HG02938 (cell line): Measurements from ENCODE around the gene DUSP3.

Experiments used
- ATAC-seq: cut with Tn5 transposase; IDR thresholded peaks from one replicate; pipeline ENCODE4 v1.9.1; 2021; ENCODE audit warnings: mild to moderate bottlenecking, moderate library complexity; ENCODE audit not compliant: unreplicated experiment

Gene DUSP3

GRCh38 chr17:43778337-43779144 is at the start of gene DUSP3:
TSS of gene DUSP3 (minus strand) at chr17:43778977. CDS start at chr17:43778924, 53 bp downstream.
- peak; percentile 64 for ATAC-seq

- ATAC-seq = no peak
Observed at GRCh38 chr17:43827596-43827995, 48.8 kb upstream of the DUSP3 start.

GRCh38 chr17:43826206-43826605 is 47.4 kb upstream of the DUSP3 start:
- no peak for ATAC-seq

- no peak for ATAC-seq
Observed at GRCh38 chr17:43825567-43825966, 46.8 kb upstream of the DUSP3 start.

- no peak for ATAC-seq
Observed at GRCh38 chr17:43823350-43824084, 44.7 kb upstream of the DUSP3 start.

- ATAC-seq = no peak
Observed at GRCh38 chr17:43822570-43823190, 43.9 kb upstream of the DUSP3 start.

- no peak for ATAC-seq
Observed at GRCh38 chr17:43820759-43821158, 42.0 kb upstream of the DUSP3 start.

GRCh38 chr17:43818966-43819365 is 40.2 kb upstream of the DUSP3 start:
- no peak for ATAC-seq

- no peak for ATAC-seq
Observed at GRCh38 chr17:43817826-43818225, 39.0 kb upstream of the DUSP3 start.

GRCh38 chr17:43816336-43817320 is 37.9 kb upstream of the DUSP3 start:
- no peak for ATAC-seq

GRCh38 chr17:43814714-43815113 is 35.9 kb upstream of the DUSP3 start:
- ATAC-seq = no peak

GRCh38 chr17:43814026-43814425 is 35.2 kb upstream of the DUSP3 start:
- no peak for ATAC-seq

GRCh38 chr17:43813386-43813785 is 34.6 kb upstream of the DUSP3 start:
- ATAC-seq = no peak

- ATAC-seq = no peak
Observed at GRCh38 chr17:43812396-43813265, 33.9 kb upstream of the DUSP3 start.

GRCh38 chr17:43810823-43811222 is 32.0 kb upstream of the DUSP3 start:
- ATAC-seq = no peak

- ATAC-seq = no peak
Observed at GRCh38 chr17:43810226-43810715, 31.5 kb upstream of the DUSP3 start.

- no peak for ATAC-seq
Observed at GRCh38 chr17:43809121-43809520, 30.3 kb upstream of the DUSP3 start.

GRCh38 chr17:43808076-43808475 is 29.3 kb upstream of the DUSP3 start:
- no peak for ATAC-seq

- no peak for ATAC-seq
Observed at GRCh38 chr17:43805117-43805516, 26.3 kb upstream of the DUSP3 start.
